Calu3 (cell line): ENCODE results near the gene DST. TPM values are rescaled to one million over a fixed set of nuclear protein-coding genes. Genes with fewer than 3 reads are reported as not detected.

Experiments used
- BruUV-seq: library from RNA; stranded (reverse); fragments of 400-500 nt; replicated peaks from 2 replicates; lab custom pipeline; 2021; lab: Mats Ljungman, UMichigan
- CTCF ChIA-PET: fragments of 300-600 bp; sonication (Branson Sonifier 250); formaldehyde crosslinking; loops from one replicate; lab custom pipeline; 2022; ENCODE audit warnings: antibody characterized with exemption; lab: Charles Lee
- DNase-seq: peaks from one replicate; pipeline ENCODE4 v3.0.0; 2022
- H3K27ac Mint-ChIP-seq: one replicate; pipeline ENCODE4 v1.8.0; 2022; ENCODE audit warnings: mixed read lengths; ENCODE audit not compliant: unreplicated experiment
- H3K27me3 Mint-ChIP-seq: one replicate; pipeline ENCODE4 v1.8.0; 2022; ENCODE audit warnings: mixed read lengths; ENCODE audit not compliant: unreplicated experiment
- H3K36me3 Mint-ChIP-seq: one replicate; pipeline ENCODE4 v1.8.0; 2022; ENCODE audit warnings: mild to moderate bottlenecking, moderate library complexity, mixed read lengths; ENCODE audit not compliant: insufficient read depth, unreplicated experiment
- H3K4me1 Mint-ChIP-seq: one replicate; pipeline ENCODE4 v1.8.0; 2022; ENCODE audit warnings: mild to moderate bottlenecking, low read depth, mixed read lengths; ENCODE audit not compliant: unreplicated experiment
- H3K4me3 Mint-ChIP-seq: one replicate; pipeline ENCODE4 v1.8.0; 2022; ENCODE audit warnings: mild to moderate bottlenecking, low read depth, moderate library complexity, mixed read lengths; ENCODE audit not compliant: unreplicated experiment
- H3K9me3 Mint-ChIP-seq: one replicate; pipeline ENCODE4 v1.8.0; 2022; ENCODE audit warnings: low read depth, mixed read lengths; ENCODE audit not compliant: unreplicated experiment
- intact Hi-C: fragments of 100-400 bp; cut with micrococcal nuclease; formaldehyde crosslinking; loops from one replicate; pipeline ENCODE4 v1.10.0; 2022; ENCODE audit not compliant: unreplicated experiment
- total RNA-seq: library from RNA; stranded (reverse); gene quantifications from 2 replicates; pipeline ENCODE4 v1.2.3, GENCODE V29; 2022
- TF ChIP-seq, protein P1 (sequence below): fragments of 200-600 bp; IDR thresholded peaks from one replicate; pipeline ENCODE4 v1.8.0; 2022; ENCODE audit warnings: antibody characterized with exemption; ENCODE audit not compliant: unreplicated experiment

The DST gene
- total RNA-seq, 1 experiment from 2014 or later, result 212 TPM

DNA sequence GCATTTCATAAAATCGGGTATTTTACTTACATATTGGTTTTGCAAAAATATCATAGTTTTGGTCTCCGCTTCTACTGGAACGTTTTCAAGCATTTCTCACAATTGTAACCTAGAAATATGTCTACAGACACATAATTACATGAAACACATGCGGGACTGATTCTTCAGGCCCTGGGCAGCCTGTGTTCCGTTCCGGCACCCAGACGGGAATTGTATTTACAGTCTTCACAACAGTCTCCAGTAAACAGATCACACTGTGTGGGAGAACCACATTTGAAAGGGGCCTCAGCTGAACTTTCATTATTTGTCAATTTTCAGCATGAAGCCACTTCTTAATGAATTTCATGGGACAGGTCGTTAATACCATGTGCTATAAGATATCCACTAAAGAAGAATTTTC, 196.9 kb downstream of the DST start:
- Mint-ChIP-seq H3K4me1 (peaks cover 19% of the 10 kb centered on the region), H3K27me3 (no peaks in the 10 kb centered on the region), H3K9me3 (no peaks in the 10 kb centered on the region), H3K36me3 (peaks cover 6% of the 10 kb centered on the region), H3K4me3 (no peak overlapping the region), H3K27ac (no peak overlapping the region)
- CTCF ChIA-PET, result no interaction called here
- no peak for DNase-seq
- no TSS peak for BruUV-seq
- TF ChIP-seq, protein P1, sequence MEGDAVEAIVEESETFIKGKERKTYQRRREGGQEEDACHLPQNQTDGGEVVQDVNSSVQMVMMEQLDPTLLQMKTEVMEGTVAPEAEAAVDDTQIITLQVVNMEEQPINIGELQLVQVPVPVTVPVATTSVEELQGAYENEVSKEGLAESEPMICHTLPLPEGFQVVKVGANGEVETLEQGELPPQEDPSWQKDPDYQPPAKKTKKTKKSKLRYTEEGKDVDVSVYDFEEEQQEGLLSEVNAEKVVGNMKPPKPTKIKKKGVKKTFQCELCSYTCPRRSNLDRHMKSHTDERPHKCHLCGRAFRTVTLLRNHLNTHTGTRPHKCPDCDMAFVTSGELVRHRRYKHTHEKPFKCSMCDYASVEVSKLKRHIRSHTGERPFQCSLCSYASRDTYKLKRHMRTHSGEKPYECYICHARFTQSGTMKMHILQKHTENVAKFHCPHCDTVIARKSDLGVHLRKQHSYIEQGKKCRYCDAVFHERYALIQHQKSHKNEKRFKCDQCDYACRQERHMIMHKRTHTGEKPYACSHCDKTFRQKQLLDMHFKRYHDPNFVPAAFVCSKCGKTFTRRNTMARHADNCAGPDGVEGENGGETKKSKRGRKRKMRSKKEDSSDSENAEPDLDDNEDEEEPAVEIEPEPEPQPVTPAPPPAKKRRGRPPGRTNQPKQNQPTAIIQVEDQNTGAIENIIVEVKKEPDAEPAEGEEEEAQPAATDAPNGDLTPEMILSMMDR, result no peak
- intact Hi-C loops, result no loop called here

DNA sequence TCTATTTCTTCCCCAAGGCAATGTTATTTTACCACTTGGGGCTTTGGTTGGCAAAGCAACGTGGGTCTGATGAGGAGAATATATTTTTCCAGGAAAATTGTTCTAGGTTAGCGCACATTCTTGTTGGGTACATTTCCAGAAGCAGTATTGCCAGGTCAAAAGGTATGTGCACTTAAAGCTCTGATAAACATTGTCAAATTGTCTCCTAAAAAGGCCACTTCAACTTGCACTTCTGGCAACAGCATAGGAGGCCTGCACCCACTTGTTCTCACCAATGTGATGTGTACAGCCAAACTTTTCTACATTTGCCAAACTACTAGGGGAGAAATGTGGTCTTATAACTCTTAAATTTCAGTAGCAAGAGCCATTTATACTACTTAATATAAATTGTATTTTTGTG, 197.8 kb downstream of the DST start:
- CTCF ChIA-PET, result no interaction called here
- Mint-ChIP-seq H3K4me3 (no peak overlapping the region), H3K36me3 (peaks cover 11% of the 10 kb centered on the region), H3K27me3 (no peaks in the 10 kb centered on the region), H3K27ac (no peak overlapping the region), H3K9me3 (peaks cover under 1% of the 10 kb centered on the region), H3K4me1 (peaks cover 28% of the 10 kb centered on the region)
- DNase-seq, result no peak
- BruUV-seq, result no TSS peak
- TF ChIP-seq, protein P1, result no peak
- intact Hi-C loops, result no loop called here

DNA sequence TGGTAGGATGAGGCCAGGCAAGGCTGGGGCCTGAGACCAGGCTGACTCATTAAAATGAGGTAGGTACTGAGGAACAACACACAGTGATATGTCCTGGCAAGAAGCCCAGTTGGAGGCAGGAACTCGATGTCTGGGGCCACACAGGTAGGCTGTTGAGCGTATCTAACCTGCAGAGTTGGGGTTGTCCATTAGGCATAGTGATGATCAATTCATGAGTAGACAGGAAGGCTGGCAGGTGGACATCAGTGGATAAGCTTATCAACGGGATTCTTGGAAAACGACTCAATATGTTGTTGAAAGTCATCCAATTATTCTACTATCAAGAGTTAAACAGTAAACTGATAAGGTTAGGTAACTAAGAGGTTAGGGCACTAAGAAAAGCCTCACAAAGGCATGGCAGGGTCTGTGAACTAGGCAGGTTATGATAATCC, 202.1 kb downstream of the DST start:
- peaks cover 42% of the 10 kb centered on the region for H3K4me1 Mint-ChIP-seq
- H3K27me3 Mint-ChIP-seq, result no peaks in the 10 kb centered on the region
- peaks cover 3% of the 10 kb centered on the region for H3K9me3 Mint-ChIP-seq
- no TSS peak for BruUV-seq
- CTCF ChIA-PET, result no interaction called here
- peak; percentile 63 for DNase-seq
- intact Hi-C loops, result no loop called here
- peaks cover 5% of the 10 kb centered on the region for H3K36me3 Mint-ChIP-seq
- peak overlapping the region; percentile 36 for H3K27ac Mint-ChIP-seq
- TF ChIP-seq, protein P1, result no peak
- no peak overlapping the region for H3K4me3 Mint-ChIP-seq

DNA sequence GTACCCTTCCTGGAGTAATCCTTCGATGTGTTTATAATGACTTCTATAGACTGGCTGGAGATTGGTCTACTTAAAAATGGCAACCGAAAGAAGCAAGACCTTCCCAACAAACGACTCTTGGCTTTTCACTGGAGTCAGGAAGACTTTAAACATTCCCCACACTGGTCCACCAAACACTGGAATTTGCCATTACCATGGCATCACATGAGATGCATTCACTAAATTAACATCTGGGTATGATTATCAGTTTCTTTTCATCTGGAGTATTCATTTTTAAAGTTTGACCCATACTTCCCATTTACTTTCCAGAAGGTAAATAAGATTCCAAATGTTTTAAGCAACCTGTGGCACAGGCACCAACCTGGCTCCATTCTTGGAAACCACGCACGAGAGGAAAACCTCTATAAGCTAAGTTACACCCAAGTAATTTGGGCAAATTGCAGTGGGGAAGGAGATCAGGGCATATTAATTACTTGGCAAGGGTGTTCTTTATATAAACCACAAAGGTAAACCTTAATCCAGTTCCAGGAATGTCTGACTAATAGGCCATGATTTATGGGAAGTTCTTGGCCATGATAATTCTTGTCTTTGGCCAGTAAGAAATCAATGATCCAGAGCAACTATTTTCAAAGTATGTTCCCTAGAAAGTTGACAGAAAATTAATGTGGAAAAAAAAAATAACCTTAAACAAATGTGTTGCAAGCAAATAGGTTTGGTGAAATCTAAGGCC, 205.4 kb downstream of the DST start:
- CTCF ChIA-PET, result interaction anchor here (1.1 kb wide), 1 partner anchor 158 kb away, joined by 3 read pairs; no protein-coding TSS in a partner anchor
- Mint-ChIP-seq H3K4me3 (no peak overlapping the region), H3K9me3 (peaks cover 3% of the 10 kb centered on the region), H3K4me1 (peaks cover 44% of the 10 kb centered on the region), H3K36me3 (peaks cover 5% of the 10 kb centered on the region), H3K27ac (no peak overlapping the region), H3K27me3 (no peaks in the 10 kb centered on the region)
- TF ChIP-seq, protein P1, result no peak
- no TSS peak for BruUV-seq
- intact Hi-C loops, result no loop called here
- DNase-seq, result no peak
